Pons (tissue), 1 donor: ENCODE results near the gene RWDD2A.

ENCODE experiments used
- DNase-seq: peaks from one replicate; pipeline ENCODE4 v3.0.0-alpha.2; 2016; ENCODE audit warnings: low spot score

The RWDD2A gene

GRCh38 chr6:83199173-83199862 lies 6.2 kb downstream of the RWDD2A start:
- DNase-seq = no peak

- DNase-seq = no peak
Measured at GRCh38 chr6:83199863-83200225, 6.7 kb downstream of the RWDD2A start.

GRCh38 chr6:83202031-83202430 lies 8.9 kb downstream of the RWDD2A start:
- DNase-seq = no peak

DNA sequence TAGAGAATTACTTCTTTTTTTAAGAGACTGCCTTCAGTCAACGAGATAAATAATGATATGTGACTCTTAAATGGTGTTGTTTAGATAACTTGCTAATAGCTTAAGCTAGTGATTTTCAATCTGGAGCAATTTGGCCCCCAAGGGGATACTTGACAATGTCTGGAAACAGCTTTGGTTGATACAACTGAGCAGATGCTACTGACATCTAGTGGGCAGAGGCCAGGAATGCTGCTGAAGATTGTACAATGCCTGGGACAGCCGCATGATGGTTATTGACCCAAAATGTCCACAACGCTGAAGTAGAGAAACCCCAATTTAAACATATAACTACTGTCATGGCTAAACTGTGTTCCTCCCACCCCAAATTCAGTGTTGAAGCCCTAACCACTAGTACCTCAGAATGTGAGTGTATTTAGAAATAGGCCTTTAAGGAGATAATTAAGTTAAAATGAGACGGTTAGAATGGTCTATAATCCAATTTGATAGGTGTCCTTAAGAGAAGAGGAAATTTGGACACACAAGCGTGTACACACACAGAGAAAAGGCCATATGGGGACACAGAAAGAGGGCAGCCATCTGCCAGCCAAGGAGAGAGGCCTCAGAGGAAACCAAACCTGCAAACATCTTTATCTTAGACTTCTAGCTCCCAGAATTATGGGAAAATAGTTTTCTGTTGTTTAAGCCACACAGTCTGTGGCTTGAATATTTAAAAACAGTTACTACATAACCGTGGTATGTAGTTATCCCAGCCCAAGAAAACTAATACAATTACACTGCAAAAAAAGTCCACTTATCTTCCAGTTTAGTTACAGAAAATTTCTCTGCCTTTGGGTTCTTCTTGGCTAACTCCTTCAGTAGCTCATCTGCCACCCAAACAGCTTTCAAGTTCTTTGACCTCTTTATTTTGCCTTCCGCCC lies 22.2 kb downstream of the RWDD2A start:
- DNase-seq = peak; percentile 90

DNA sequence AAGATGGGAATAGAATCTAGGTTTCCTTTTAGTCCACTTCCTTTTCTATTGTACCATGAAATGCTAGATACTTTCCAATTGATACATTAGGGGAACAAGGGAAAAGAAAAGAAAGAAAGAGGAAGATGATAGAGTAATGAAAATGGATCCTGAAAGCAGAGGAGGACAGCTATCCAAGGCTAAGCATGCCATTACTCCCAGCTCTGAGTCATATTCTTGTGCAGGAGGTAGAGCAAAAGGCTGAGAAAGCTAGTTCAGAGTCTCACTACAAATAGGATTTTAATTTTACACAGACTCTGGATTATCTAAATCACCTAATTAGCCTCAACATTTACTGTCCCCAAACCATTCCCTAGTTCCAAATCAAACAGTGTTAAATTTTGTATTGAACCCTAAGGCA lies 23.6 kb downstream of the RWDD2A start:
- DNase-seq = no peak

- no peak for DNase-seq
Measured at GRCh38 chr6:83218646-83219045, 25.5 kb downstream of the RWDD2A start.

DNA sequence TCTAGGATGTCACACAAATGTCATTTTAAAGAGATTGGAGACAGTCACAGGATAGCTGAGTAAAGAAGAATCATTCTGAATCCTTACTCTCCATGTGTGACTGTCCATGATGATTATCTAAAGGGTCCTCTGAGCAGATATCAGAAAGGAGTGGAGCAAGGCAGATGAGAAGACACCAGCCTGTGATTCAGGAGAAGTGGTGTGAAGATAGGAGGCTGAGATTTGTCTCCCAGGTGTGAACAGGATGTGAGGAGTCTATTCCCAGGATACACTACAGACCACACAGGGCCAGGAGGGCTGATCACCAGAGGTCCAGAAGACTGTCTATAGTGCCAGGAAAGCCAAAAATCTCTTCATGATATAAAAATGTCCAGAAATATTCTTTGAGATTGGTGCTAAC lies 27.0 kb downstream of the RWDD2A start:
- DNase-seq = no peak

DNA sequence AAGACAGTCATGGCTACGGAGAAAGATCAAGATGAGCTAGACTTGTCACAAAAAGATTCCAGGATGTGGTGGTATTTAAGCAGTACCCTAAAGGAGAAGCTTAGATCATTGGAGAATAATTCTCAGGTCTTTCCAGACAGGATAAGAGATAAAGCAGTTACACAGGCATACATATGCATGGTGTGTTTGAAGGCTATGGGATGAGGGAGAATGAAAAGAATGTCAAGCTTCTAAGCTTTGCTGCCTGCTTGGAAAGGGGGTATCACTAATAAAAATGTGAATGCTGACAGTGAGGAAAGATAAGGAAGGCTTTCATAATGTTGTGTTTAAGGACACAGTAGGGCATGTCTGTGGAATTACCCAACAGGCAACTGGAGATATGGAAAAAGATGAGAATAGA lies 28.1 kb downstream of the RWDD2A start:
- no peak for DNase-seq

DNA sequence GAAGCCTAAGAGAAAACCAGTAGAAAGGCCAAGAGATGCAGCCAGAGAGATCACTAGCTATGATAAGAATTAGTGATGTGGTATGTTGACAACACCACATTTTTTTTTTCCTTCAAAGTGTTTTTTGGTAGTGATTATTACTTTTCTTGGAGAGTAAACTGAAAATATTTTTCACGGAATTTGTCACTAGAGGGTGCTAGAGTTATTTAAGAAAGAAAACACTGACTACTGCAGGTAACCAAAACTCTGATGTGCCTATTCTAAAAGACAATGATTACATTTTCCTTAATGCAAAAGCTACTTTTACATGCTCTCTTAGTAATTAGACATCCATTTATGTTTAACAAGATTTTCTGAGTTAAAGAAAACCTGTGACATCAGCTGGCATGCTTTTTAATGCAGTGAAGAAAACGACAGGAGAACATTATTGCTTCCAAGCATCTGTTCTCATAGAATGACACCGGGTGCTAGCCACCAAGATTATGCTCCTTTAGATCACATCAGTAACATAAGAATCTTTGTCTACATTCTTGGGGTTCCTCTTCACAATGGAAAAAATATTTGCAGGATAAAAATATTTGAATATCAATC lies 28.8 kb downstream of the RWDD2A start:
- DNase-seq = peak; percentile 72

DNA sequence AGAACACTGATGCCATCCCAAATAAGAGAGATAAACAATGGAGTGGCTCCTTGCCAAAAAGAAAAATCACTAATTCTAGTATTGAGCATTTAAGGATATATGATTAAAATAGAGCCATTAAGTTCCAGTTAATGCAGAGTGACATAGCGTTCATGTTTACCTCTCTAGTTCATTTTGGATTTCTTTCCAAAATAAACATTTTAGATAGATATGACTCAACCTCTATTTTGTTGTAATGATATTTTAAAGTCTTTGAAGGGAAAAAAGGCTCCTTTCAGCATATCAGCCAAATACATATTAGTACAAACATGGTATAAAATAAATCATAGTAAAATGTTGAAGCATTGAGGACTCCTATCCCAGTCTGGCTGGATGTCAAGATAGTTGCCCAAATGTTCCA lies 33.4 kb downstream of the RWDD2A start:
- no peak for DNase-seq

GRCh38 chr6:83231146-83231545 lies 38.0 kb downstream of the RWDD2A start:
- no peak for DNase-seq

DNA sequence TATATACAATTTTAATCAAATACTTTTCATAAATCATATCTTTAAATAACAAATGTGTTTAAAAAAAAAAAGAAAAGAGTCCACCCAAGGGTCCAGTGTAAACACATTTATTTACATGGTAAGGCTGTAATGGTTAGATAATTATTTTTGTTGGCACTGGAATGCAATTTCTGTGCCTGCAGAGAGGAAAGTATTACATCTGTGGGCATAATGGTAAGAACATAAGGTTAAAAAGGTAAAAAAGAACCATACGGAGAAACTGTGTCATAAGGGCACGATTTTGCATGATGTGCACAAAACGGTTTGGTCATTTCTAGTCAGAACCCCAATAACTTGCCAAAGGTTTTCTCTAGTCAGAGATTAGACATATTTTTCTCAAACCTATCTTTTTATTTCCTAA lies 54.3 kb downstream of the RWDD2A start:
- no peak for DNase-seq
